ENCODE measurements around the gene PTPA. TPM values are rescaled to one million over a fixed set of nuclear protein-coding genes. Genes with fewer than 3 reads are reported as not detected.
"Not testable (repeated sequence)": the region's sequence is repeated elsewhere in the genome, so short reads cannot be mapped to it uniquely, and the experiment has no call there.

Gene PTPA
- total RNA-seq, 2 donors from 2014 or later: 113 to 131 TPM

DNA sequence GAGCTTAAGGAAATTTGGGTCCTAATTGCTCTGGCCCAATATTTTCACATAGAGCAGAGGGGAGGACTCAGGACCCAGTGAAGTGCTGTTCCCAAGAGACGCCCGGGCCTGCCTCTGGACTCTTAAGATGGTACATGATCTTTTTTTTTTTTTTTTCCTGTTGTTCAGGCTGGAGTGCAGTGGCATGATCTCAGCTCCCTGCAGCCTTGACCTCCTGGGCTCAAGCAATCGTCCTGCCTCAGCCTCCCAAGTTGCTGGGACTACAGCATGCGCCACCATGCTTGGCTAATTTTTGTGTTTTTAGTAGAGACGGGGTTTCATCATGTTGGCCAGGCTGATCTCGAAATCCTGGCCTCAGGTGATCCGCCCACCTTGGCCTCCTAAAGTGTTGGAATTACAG, 19.1 kb downstream of the PTPA start:
- not testable (repeated sequence) for ATAC-seq, DNase-seq
- intact Hi-C loops (cut with DNase I): loop anchor here in 1 of 2 donors (5.0 kb wide), 1 partner anchor 652 kb away; no protein-coding TSS in a partner anchor

DNA sequence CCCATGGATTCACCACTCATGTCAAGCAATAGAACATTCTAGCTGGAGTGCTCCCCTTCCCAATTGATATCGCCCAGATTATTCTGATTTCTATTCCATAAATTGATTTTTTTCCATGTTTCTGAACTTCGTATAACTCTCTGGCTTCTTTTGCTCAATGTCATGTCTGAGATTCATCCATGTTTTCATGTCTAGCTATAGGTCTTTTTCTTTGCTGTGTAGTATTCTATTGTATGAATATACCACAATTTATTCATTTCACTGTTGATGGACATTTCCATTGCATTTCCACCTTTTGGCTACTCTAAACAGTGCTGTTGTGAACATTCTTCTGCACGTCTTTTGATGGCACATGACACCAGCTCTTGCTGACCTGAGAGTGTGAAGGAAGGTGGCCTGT, 19.6 kb downstream of the PTPA start:
- no peak for DNase-seq
- ATAC-seq: no peak
- intact Hi-C loops (cut with DNase I): loop anchor here in 1 of 2 donors (5.0 kb wide), 1 partner anchor 652 kb away; no protein-coding TSS in a partner anchor

DNA sequence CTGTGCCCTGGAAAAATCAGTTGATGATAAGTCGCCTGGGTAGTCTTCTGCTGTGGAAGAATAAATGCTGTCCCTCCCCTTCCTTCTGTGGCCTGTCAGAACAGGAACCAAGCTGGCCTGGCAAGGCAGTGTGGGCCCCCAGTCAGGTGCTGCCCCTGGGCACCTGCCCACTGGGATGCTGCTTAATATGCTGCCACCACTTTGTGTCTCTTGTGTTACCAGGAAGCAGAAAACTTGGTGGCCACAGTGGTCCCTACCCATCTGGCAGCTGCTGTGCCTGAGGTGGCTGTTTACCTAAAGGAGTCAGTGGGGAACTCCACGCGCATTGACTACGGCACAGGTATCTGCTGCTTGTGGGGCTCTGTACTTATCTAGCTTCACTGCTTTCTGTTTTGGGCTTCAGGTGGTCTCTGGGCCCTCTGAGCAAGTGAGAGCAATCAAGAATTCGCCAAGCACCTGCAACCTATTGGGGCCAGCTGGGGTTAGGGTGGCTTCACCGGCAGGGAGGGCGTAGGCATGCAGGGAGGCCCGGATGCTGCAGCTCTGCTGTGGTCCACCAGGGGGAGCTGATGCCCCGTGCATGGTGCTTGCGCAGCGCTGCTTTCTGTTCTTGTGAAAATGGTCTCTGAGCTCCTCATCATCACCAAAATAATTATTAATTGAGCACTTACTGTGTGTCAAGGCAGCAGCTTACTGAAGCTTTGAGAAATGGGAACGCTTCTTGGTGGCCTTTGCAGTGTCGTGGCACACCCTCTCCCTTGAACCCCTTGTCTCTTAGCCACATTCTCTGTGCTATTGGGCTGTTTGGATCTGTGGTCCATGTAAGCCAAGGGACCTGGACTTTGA, 20.3 kb downstream of the PTPA start:
- ATAC-seq (peak; percentile 88 to 91), DNase-seq (peak; percentile 79)
- intact Hi-C loops (cut with DNase I): loop anchor here in 1 of 2 donors (5.0 kb wide), 1 partner anchor 651 kb away; no protein-coding TSS in a partner anchor

DNA sequence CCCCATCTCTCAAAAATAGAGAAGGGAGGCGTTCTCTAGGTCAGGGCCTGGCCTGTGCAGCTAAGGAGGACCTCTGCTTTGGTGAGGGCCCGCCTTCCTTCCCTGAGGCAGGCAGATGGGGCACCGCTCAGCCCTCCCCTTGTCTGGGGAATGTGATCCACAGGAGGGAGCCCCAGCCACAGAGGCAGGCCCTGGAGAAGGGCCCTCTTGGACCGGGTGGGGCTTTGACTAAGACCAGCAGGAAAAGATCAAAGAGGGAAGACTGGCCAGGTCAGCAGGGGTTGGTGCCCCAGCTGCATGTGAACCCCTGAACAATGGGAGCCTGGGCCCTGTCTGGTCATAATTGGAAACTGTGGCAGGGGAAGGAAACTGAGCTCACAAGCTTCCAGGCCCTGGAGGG, 21.9 kb downstream of the PTPA start:
- intact Hi-C loops (cut with DNase I): loop anchor here in 1 of 2 donors (5.0 kb wide), 1 partner anchor 649 kb away; no protein-coding TSS in a partner anchor
- no peak for DNase-seq

DNA sequence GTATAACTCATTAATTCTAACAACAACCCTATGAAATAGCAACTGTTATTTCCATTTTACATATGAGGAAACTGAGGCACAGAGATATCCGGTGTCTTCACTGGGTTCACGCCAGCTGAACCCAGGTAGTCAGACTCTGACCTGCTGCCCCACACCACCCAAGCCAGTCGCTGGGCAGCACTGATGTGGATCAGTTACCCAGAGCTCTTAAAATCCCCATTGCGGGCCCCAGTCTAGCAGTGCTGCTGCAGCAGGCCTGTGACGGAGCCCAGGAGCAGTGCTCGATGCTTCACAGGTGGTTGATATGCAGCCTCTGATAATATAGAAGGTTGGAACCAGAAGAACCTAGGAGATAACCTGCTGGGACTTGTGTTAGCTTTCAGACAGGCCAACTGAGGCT, 24.3 kb downstream of the PTPA start:
- DNase-seq: no peak
- no peak for ATAC-seq
- intact Hi-C loops (cut with DNase I): no loop called here

More for the DNA sequence above, 21.9 kb downstream of the PTPA start:
- ATAC-seq: no peak

DNA sequence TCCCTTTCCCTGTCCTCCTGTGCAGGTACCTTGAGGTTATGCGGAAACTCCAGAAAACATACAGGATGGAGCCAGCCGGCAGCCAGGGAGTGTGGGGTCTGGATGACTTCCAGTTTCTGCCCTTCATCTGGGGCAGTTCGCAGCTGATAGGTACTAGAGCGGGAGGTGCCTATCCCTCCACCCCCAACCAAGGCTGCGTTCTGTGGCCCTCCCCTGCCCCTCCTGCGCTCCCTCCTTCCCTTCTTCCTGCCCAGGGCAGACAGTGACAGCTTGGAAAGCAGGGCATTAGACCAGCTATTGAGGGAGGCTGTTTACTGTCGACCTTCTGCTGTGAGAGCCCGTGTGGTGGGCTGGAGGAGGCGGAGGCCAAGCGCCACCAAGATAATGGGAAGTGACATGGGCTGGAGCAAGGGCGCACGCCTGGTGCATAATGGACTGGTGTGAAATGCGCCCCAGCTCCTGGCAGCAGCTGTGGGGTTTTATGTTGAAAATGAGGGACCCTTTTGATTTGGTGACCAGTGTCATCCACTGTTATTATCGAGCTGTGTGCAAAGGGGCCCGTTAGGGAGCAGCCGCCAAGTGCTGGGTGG, 25.3 kb downstream of the PTPA start:
- DNase-seq (no peak), ATAC-seq (no peak)
- intact Hi-C loops (cut with DNase I): no loop called here

DNA sequence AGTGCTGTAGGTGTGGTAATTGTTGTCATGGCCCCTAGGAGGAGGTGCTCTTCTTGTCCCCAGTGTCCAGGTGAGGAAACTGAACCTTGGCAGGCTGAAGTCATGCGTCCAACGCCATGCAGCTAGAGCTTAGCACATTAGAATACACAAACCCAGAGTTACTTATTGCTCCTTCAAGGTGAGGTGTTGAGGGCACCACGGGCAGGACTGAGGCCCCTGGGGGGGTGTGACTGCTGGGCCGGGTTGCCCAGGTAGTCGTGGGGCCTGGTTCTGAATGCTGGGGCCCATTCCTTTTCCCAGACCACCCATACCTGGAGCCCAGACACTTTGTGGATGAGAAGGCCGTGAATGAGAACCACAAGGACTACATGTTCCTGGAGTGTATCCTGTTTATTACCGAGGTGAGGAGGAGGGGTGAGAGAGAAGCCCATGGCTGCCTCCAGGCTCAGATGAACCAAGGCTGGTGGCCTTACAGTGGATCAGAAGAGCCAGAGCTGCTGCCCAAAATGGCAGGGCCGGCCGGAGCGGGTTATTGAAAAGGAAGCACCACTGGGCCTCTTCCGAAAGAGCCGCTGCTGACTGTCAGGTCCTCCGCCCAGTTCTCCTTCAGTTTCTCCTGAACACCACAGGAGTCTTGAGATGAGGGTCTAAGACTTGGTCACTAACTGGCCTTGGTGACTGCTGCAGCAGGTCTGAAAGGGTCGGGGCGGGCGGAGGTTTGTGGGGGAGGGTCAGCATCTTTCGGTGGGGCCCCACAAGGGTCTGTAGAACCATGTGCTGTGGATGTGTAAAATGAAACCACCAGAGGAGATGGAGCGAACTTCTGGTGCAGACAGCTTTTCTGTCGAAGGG, 26.3 kb downstream of the PTPA start:
- DNase-seq (no peak), ATAC-seq (no peak)
- intact Hi-C loops (cut with DNase I): loop anchor here in 1 of 2 donors (2.0 kb wide), 1 partner anchor 473 kb away; no protein-coding TSS in a partner anchor

DNA sequence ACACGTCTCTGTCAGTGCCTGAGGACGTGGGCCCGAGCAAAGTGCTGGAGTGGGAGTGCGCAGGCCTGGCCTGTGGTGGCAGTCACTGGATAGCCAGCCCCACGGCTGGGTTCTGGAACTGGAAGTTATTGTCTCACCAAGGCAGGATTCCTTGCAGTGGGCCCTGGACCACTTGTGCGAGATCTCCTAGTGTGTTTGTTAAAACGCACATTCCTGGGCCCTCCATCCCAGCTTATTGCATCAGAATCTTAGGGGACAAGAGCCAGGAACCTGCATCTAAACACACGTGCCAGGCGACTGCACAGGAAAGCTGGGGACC, 26.9 kb downstream of the PTPA start:
- intact Hi-C loops (cut with DNase I): loop anchor here in 1 of 2 donors (2.0 kb wide), 1 partner anchor 473 kb away; no protein-coding TSS in a partner anchor
- no peak for DNase-seq
- ATAC-seq: no peak

DNA sequence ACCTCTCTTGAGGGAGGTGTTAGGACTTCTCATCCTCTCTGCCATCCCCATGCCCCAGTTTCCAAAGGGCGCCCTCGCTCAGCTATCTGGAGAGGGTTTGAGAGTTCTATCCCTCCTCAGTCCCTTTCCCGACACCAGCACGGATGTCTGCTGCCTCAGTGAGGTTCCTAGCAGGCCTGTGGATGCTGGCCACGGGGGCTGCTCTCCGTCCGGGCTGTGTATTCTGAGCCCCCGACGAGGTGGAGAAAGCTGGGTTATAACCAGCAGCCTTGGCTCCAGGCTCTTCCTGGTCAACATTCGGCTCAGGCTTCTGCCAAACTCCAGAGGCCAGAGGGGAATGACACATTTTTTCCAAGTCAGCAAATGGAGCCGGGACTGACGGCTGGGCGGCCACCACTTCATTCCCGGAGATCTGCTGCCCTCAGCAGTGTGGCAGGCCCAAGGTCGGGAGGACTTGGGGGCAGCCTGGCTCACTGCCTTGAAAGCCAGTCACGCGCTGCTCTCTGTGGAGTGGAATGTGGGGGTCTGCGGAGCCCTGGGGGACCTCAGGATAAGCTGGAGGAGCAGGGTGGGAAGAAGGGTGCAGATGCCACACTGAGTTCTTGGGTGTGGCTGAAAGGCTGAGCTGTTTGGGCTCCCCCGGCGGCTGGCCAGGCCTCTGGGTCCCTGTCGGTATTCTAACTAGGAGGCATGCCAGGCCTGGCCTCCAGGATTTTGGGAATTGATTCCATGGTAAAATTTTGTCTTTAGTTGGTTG, 27.4 kb downstream of the PTPA start:
- intact Hi-C loops (cut with DNase I): loop anchor here (1.0 to 2.0 kb wide), 2 partner anchors 472 kb away; no protein-coding TSS in a partner anchor
- peak; percentile 15 to 24 for ATAC-seq
- DNase-seq: peak; percentile 81

DNA sequence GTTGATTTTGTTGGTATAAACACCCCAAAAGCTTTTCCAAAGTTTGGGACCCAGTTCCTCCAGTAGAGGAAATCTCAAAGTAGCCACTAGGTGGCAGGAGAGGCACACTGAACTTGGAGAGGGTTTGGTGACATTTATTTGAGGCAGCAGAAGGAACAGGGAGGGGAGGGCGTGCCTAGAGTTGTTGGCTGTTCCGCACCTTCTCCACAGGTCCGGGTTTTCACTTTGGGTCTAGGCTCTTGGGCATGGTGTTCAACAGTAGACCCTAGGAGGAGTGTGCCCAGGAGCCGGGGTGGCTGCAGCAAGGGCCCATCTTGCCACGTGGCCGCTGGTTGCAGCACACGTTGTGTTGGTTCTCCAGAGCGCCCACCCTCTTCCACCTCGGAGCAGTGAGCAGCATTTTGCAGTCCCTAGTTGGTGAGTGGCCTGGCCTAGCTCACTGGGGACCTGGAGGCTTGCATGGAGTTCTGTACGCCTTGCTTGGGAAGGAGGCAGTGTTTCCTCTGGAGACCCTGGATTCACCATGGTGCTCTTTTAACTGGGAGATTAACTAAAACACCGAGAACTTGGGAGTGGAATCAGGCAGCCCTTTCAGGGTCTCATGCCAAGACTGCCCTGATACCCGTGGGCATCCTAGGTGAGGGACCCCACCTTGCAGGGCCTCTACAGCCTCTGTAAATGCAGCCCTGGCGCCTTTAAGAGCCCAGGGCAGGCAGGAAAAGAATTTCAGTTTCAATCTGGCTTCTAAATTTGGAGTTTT, 28.2 kb downstream of the PTPA start:
- ATAC-seq (peak; percentile 56 to 64), DNase-seq (peak; percentile 84)
- intact Hi-C loops (cut with DNase I): loop anchor here (1.0 to 2.0 kb wide), 2 partner anchors 471 kb away; no protein-coding TSS in a partner anchor

DNA sequence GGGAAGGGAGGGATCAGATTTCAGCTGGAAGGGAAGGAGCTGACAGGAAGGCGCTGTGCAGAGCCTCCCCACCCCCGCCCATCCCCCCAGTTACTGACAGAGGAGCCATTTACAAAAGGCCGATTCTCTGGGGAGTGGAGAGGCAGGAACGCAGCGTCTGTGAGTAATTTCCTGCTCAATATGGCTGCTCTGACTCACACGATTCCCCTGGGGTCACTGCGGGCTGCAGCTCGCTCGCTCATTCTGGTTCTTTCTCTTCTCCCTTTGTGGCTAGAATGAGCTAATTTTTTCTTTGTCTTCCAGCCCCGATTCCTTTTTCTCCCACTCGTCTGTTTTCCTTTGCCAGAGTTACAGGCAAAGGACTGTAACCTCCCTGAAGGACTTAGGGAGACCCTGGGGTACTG, 28.8 kb downstream of the PTPA start:
- ATAC-seq: peak; percentile 77 to 85
- peak; percentile 96 for DNase-seq
- intact Hi-C loops (cut with DNase I): loop anchor here (1.0 to 5.0 kb wide), 4 partner anchors 347 to 471 kb away; no protein-coding TSS in a partner anchor

DNA sequence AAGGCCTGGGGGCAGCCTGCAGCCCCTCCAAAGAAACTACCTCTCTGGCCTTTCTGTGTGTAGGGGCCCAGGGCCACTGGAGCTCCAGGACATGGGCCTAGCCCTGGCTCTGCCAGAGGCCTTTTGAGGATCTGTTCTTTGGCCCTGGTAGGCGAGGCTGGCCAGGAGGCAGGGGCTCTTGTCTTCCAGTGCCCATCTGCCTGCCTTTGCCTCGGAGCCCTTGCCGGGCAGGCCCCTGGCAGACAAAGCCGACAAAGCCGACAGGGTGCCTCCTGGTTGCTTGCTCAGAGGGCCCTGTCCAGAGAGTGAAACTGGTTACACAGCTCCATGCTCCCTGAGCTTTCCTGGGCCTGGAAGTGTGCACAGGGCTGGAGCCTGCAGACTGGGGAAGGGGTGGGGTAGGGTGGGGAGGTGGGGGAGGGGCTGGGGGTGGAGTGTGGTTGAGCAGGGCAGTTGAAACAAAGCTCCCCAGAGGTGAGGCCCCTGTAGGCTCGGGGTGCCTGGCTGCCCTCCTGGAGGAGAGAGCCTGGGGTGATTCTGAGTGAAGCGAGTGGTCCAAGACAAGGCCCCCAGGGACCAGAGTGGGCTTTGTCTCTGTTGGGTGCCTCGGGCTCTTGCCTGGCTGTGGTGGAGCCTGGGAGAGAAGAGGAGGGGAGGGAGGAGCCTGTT, 29.3 kb downstream of the PTPA start:
- peak; percentile 4 to 11 for ATAC-seq
- no peak for DNase-seq
- intact Hi-C loops (cut with DNase I): loop anchor here (5.0 kb wide), 2 partner anchors 347 to 357 kb away; no protein-coding TSS in a partner anchor

DNA sequence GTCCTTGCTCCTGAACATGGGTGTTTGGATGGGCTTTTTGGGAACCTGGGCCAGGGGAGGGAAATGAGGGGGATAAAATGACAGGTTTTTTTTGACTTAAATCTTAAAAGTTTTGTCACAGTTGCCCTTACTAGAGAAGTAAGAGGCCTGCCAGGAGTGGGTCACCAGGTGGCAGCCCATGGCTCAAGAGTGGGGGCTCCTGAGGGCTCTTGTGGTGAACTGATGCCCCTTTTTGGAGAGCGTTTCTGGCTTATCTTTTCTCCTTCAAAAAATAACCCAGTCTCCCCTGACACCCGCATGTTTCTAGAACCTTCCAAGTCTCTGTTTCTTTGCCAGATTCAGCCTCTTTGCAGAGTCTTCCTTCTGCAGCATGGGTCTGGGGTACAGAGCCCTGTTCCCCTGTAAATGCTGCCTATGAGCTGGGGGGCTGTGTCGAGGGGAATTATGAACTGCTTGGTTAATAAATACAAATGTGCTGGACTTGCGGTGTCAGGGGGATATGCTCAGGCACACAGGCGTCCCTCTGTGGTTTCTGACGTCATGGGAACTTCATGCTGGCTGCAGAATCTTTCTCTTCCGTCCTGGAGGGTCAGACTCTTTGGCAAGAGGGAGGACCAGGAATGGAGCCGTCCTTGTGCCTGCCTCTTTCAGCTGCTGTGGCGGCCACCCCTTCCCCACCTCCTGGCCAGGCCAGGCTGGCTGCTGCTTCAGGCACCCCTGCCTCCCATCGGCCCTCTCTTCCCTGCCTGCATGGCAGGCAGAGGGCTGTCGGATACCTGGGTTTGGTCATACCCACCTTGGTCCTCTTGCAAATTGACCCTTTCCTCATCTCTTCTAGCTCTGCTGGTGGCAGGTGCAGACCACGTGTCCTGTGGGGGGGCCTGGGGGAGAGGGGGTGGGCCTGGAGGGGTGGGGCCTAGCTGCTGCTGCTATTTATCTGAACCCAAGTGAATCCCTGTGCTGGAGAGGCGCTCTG, 30.1 kb downstream of the PTPA start:
- DNase-seq (peak; percentile 80), ATAC-seq (peak in 1 of 2 donors; percentile 13)
- intact Hi-C loops (cut with DNase I): loop anchor here (2.0 to 5.0 kb wide), 3 partner anchors 33 to 356 kb away; no protein-coding TSS in a partner anchor

DNA sequence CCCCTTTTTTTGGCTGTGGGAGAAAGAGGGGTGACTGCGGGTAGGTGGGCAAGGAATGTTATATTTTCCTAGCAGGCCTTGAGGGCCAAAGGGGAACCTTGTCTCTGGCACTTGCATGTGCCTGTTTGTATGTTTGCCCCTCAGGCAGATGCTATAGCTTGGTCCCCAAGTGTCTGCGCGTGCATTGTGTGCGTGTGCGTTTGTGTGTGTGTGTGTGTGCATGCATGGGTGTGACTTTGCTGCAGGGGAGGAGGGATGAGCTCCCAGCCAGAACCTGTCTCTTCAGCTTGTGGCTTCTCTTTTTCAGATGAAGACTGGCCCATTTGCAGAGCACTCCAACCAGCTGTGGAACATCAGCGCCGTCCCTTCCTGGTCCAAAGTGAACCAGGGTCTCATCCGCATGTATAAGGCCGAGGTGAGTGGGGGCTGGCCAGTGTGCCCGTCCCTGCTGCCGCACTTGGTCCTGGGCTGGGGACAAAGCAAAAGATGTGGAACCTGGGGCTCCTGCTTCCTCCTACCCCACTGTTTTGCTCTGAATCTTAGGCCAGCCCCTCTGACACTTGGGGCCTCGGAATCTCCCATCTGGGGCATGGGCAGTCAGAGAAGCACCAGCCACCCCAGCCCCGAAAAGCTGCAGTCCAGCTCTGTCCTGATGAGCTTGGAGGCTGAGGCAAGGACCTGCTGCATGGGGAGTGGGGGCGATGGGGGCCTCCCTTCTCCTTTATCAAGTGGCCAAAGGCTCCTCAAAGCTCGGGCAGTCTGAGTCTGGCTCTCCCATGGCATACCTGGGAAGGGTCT, 31.1 kb downstream of the PTPA start:
- DNase-seq (no peak), ATAC-seq (no peak)
- intact Hi-C loops (cut with DNase I): loop anchor here (2.0 to 5.0 kb wide), 3 partner anchors 32 to 355 kb away; no protein-coding TSS in a partner anchor

Data from left cardiac atrium (tissue), 4 donors.